HG03039 (cell line): ENCODE measurements around the gene PRDM7.
"Not testable (repeated sequence)": the region's sequence is repeated elsewhere in the genome, so short reads cannot be mapped to it uniquely, and the experiment has no call there.

ENCODE experiments used
- ATAC-seq: cut with Tn5 transposase; IDR thresholded peaks from one replicate; pipeline ENCODE4 v1.9.1; 2021; ENCODE audit warnings: mild to moderate bottlenecking, moderate library complexity; ENCODE audit not compliant: unreplicated experiment

PRDM7 gene

DNA sequence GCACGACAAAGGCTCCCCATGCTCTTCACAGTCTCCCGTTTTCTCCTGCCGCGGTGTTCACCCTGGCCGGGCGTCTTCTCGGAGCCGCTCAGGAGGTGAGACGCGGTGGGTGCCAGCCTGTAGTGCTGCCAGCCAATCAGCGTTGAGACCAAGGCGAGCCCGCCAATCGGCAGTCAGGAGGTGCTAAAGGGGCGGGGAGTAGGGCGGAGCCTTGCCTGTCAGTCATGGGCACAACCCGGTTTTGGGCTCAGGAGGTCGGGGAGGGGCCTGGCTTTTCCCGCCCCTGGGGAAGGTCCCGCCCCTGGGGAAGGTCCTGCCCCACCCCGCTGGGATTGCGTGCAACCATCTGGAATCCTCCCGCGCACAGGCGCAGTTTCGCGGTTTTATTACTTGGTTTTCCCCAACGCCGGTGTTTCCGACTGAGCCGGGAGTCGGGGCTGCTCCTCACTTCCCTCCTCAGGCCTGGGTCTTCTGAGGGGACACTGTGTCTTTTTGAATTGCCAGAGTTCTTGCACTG is at the start of gene PRDM7:
PRDM7 (minus strand) TSS at position 92 of the 517 bp plus-strand sequence. CDS start 1,421 bp downstream, outside the sequence.
- peak; percentile 95 for ATAC-seq

DNA sequence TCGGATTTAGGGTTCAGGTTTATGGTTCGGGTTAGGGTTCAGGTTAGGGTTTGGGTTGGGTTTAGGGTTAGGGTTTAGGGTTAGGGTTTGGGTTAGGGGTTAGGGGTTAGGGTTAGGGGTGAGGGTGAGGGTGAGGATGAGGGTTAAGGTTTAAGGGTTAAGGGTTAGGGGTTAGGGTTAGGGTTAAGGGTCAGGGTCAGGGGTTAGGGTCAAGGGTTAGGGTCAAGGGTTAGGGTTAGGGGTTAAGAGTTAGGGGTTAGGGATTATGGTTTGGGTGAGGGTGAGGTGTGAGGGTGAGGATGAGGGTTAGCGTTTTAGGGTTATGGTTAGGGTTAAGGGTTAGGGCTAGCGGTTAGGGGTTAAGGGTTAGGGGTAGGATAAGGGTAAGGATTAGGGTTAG is 44.7 kb upstream of the PRDM7 start:
- not testable (repeated sequence) for ATAC-seq

DNA sequence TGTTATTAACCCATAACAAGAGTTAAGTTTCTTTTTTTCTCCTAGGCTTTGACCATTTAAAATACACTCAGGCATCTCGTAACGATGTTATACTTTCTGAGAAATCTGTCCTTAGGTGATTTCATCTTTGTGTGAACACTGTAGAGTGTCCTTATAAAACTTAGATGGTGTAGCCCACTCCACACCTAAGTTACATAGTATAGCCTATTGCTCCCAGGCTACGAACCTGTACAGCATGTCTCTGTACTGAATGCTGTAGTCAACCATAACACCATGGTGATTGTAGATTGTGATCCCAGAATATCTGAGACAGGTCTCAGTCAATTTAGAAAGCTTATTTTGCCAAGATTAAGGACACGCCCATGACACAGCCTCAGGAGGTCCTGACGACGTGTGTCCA is 30.5 kb upstream of the PRDM7 start:
- not testable (repeated sequence) for ATAC-seq

DNA sequence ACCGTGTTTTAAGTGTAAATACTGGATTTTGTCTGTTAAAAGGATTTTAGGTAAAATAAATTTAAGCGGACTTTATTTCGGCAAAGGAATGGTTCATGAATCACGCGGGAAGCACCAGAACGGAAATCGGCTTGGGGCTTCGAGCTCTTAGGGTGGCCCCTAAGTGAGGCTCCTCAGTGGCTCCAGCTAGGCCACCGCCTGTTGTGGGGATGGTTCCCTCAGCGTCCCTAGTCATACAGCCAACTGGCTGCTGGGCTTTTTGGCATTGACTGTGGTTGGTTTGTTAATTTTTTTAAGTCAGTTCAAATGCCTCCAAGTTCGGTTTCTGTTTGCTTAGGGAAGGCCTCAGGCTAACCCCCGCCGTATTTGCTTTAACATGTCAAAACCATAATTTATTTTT is 29.9 kb upstream of the PRDM7 start:
- not testable (repeated sequence) for ATAC-seq

DNA sequence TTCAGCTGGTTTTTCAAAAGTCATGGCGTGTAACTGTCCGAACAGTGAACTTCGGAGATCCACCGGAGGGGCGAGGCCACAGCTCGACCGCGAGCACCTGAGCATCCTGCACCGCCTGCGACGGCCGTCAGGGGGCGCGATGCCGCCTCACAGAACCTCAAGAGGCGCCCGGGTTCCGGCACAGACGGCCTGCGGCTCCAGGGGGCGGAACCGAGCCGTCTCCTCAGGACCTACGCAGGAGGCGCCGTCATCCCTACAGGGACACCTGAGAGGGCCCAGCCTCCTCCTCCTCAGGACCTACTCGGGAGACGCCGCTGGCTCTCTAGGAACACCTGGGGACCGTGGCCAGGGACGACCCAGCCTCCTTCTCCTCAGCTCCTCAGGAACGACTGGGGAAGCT is 29.1 kb upstream of the PRDM7 start:
- not testable (repeated sequence) for ATAC-seq

DNA sequence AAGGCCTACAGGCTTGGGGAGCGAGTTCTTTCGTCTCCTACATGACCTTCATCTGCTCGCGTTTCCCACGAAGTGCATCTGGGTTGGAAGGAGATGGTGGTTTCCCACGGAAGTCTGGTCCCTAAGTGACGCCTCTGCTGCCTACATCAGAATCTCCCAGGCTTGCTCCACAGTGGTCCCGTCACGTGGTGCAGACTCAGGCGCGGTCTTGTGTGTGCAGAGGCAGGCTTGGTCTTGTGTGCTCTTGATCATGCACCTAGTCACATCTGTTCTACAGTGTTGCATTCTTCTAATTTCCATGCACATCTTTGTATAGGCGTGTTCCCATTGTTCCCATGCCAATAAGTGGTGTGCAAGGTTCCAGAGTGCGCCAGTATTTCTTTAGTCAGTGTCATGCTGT is 27.6 kb upstream of the PRDM7 start:
- ATAC-seq: not testable (repeated sequence)

DNA sequence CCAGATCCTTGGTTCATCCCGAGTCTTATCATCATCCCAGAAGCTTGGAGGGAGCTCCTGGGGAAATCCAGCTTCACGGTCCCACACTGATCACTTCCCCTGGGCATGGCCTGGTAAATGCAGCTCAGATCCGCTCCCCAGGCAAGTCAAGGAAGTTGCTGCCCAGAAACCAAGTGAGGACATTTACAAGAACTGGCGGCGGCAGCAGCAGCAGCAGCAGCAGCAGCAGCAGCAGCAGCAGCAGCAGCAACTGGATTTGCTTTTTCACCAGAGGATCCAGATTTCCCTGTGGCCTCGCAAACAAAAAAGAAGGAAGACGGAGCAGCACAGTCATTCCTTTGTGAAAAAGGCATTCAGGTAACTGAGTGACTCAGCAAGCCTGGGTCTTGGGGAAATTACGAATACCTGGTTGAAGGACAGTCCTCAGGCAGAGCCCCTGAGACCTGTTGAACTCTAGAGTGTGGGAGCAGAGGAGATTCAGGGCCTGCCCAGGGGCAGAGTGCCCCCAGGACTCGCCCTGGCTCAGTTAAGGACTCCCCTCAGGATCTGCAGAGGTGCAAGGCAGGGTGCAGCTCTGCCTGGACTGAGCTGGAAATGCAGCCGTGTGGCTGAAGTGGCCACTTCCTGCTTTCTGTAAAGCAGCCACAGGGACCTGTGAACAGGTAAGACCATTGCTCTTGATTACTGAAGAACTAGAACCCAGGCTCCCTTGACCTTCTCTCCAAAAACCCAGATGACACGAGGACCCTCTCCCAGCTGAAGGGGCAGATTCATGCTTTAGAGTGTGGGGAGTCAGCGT is 25.2 kb upstream of the PRDM7 start:
- ATAC-seq: not testable (repeated sequence)

DNA sequence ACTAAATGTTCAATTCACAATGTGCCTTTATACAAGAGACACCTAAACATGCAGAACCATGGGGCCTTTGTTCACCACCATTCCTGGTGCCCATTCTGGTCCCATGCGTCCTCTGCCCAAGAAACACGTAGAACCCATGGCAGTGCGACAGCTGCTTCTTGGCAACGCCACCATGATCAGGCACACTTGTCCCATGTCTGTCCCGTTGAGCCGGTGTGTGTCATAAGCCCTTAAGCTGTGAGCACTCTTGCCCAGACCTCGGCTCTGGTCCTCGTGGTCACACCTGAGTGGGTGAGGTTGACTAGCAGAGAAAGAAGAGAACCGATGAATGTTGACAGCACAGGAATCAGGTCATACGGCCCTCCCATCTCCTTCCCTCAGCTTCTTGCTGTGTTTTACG is 24.2 kb upstream of the PRDM7 start:
- ATAC-seq: not testable (repeated sequence)

DNA sequence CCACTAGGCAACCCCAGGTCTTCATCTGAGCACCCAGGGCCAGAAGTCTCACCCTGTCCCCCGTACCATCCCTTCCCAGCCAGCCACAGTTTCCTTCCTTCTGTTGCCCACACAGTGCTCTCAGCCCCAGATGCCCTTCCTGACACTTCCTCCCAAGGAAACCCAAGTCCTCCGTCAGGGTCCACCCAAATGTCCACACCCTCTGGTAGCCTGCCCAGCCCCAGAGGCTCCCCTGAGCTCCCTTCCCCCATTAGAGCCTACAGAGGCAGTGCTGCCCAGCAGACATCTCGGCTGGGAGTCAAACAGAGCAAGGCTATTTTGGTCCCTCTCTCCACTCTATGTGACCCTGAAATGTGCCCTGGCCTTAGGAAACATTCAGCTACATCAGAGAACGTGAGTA is 23.7 kb upstream of the PRDM7 start:
- not testable (repeated sequence) for ATAC-seq

DNA sequence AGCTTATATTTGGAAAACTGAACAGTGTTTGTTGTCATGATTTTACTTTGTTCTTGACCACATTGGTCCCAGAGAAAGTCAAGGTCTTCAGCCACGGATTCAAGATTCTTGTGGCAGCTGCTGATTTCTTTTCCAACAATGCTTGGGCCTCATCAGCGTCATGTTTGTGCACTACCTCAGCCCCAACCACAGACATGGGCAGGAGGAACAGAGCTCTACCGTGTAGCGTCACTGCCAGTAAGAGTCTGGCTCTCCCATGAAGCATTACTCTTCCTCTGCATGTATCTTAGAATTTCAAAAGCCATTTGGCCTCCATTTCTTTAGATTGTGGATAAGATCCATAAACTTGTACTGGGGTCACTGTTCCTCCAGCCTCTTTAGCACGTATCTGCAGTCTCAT is 23.1 kb upstream of the PRDM7 start:
- ATAC-seq: not testable (repeated sequence)

DNA sequence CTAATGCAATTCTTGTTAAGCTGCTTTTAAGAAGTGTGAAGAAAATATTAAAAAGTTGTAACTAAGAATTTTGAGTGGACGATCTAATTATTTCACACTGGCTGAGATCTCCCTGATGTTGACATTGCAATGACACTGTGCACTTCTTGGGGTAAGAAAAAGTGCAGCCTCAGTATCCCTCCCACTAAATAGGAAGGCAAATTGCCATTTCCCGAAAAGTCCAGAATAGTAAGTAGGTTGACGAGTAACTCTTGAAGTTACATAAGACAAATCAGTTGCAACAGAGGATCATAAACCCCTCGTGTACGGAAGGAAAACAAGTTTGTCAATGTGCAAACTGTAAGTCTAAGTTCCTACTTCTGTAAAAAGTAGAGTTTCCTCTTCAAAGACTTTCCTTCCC is 21.8 kb upstream of the PRDM7 start:
- ATAC-seq: not testable (repeated sequence)

DNA sequence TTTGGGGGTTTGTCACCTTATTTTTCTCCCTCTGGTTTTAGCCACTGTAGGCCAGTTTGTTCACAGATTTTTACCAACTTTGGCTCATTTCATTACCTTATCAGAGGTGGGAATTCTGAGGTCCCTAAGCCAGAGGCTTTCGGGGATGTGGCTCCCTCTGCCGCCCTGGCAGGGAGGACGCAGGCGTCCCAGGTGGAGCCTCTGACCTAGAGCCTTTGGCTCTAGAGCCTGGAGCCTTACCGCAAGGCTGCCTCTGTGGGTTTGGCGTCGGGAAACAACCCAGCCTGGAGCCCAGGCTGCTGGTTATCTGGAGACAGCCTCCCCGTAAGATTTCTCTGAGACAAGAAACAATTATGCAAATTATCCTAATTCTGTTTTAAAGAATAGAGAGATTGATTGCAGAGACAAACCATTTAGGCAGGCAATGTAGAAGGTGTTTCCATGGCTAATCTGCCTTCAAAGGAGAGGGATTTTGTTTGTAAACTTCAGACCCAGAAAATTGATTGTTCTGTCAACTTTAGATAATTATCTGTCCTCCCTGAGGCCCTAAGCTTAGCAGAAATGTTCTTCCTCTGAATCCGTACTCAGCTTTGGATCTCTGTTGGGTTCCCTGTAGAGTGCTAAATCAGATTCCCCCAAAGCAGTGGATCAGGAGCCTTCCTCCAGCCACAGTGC is 20.0 kb upstream of the PRDM7 start:
- not testable (repeated sequence) for ATAC-seq

DNA sequence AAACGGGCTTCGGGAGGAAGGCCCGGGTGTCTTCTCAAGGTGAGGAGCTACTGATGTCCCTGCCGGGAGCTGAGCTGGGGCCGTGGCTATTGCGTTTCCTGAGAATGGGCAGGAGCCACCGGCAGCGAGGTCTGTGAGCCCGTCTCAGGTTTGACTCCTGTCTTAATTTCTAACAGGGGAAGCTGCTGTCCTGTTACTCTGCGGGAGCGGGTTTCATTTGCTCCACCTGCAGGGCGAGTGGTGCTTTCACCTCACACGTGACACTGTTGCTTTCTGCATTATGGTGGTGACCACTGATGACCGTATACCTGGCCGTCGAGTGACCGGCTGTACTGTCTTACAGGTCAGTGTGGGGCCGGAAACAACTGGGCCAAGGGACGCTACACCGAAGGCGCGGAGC is 17.7 kb upstream of the PRDM7 start:
- not testable (repeated sequence) for ATAC-seq

DNA sequence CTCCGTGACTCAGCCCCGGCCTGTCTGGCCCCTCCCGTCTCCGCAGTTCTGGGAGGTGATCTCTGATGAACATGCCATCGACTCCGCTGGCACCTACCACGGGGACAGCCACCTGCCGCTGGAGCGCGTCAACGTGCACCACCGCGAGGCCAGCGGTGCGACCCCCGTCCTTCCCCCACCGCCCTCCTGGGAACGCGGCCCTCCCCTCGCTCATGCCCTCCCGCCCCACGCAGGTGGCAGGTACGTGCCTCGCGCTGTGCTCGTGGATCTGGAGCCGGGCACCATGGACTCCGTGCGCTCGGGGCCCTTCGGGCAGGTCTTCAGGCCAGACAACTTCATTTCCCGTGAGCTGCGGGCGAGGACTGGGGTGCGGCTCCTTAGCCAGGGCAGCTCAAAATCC is 17.2 kb upstream of the PRDM7 start:
- ATAC-seq: not testable (repeated sequence)

DNA sequence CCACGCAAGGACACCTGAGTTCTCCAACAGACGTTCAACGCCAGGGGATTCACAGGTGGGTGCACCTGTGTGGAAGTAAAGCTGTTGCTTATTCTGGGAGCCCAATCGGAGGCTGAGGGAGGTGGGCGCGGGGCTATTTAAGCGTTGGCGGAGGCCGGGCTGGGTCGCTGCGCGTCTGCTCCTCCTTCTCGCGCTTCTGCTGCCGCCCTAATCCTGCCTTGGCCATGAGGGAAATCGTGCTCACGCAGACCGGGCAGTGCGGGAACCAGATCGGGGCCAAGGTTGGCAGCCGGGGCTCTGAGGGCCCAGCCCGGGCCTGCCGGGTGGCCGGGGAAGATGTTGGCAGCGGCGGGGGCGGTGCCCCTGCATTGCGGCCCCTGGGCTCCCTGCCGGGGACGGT is 16.7 kb upstream of the PRDM7 start:
- not testable (repeated sequence) for ATAC-seq

DNA sequence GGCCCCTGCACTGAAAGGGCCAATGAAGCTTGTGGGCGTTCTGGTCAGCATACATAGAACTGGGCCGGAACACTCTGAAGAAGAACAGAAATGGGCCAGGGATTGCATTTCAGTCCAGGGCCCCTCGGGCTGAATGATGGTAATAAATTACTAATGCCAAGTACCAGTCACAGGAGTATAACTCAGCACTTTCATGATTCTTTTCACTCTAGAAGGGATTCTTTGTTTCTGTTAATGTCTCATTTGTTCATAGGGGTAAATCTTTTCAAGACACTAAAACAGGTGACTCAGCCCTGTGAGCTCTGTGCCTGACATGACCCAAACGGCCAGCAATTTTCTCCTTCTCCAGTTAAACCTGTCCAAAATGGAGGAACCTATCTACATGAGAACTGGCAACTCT is 15.7 kb upstream of the PRDM7 start:
- ATAC-seq: not testable (repeated sequence)

DNA sequence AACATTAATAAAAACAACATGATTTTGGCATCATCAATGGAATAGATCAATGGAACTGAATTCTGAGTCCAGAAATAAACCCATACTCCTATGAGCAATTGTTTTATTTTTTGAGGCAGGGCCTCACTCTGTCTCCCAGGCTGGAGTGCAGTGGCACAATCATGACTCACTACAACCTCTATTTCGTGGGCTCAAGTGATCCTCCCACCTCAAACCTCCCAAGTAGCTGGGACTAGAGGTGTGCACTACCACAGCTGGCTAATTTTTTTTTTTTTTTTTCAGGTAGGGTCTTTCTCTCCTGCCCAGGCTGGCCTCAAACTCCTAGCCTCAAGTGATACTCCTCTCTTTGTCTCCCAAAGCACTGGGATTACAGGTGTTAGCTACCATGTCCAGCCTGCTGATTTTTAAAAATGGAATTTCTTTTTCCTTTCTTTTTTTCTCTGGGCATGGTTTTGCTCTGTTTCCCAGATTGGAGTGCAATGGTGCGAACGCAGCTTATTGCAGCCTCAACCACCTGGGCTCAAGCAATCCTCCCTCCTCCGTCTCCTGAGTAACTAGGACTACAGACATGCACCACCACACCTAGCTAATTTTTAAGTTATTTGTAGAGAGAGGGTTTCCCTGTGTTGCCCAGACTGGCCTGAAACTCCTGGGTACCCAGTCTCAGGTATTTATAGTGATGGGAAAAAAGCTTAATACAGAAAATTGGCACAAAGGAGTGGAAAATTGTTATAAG is 7.3 kb upstream of the PRDM7 start:
- no peak for ATAC-seq

DNA sequence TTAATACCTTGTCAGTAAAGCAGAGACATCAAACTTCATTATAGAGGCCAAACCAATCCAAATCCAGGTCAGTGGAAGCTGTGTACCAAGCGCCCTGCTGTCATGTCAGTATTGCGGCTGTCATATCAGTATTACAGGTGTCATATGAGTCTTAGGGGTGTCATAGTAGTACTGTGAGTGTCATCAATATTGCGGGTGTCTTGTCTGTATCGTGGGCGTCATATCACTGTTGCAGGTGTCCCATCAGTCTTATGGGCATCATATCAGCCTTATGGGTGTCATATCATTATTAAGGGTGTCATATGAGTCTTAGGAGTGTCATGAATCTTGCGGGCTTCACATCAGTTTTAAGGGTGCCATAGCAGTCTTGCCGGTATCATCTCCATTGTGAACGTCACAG is 6.0 kb upstream of the PRDM7 start:
- ATAC-seq: no peak

DNA sequence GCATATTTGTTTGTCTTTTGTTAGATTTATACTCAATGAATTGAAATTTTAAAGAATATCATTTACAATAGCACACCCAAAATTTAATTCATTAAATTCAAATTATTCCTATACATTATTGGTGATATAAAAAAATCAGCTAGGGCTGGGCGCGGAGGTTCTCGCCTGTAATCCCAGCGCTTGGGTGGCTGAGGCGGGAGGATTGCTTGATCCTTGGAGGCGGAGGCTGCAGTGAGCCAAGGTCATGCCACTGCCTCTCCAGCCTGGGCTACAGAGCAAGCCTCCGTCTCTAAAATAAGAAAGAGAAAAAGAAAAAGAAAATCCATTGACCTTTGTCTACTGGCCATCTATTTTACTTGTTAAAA is 4.5 kb upstream of the PRDM7 start:
- no peak for ATAC-seq

DNA sequence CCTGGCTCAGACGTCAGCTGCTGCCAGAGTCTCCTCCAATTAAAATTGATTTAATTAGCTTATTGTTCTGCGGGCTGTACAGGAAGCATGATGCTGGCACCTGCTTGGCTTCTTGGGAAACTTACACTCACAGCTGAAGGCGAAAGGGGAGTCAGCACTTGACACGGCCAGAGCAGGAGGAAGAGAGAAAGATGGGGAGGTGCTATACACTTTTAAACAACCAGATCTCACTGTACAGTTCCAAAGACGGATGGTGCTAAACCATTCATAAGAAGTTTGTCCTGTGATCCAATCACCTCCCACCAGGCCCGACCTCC is 1.4 kb upstream of the PRDM7 start:
- ATAC-seq: no peak

DNA sequence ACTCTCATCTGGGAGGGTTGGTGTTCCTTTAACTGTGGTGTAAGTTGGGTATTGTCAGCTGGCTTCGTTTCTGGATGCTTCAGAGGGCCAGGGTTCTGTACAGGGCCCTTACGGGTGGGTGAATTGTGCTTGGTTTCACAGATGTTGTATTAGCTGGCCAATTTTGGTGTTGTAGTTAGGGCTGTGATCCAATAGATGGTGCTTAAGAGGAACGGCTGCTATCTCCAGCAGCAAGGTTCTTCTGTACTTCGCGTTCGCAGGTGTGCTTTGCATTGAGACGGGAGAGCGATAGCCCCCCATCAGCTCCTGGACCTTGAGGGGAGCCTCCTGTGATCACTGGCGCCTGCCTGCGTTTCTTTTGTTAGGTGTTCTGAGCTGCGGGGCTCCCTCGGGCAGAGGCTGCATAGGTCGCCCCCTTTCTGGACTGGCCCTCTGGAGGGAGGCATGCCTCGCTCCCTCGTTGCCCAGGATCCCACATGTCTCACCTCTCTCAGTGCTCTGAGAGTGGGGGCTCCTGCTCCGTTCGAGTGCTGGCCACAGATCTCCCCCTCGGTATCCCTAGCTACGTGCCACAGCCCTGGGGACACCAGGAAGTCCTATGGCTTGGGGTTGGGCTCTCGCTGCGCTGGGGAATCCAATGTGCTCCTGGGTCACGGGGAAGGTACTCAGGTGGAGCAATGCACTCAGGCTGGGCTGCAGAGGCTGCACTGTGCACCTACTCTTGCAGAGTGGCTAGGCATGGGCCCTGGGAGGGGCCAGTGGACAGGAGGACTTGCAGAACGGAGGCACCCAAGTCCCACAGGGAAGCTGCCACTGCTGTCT is 837 bp upstream of the PRDM7 start:
- ATAC-seq: peak; percentile 10
